HG03520 (cell line): Measurements from ENCODE around the gene FZR1.
"Not testable (repeated sequence)": the region's sequence is repeated elsewhere in the genome, so short reads cannot be mapped to it uniquely, and the experiment has no call there.

Experiments
- ATAC-seq: cut with Tn5 transposase; IDR thresholded peaks from one replicate; pipeline ENCODE4 v1.9.1; 2021; ENCODE audit warnings: mild to moderate bottlenecking, moderate library complexity; ENCODE audit not compliant: unreplicated experiment

Gene FZR1

GRCh38 chr19:3565139-3565538 lies 59.0 kb downstream of the FZR1 start:
- no peak for ATAC-seq

- ATAC-seq, result not testable (repeated sequence)
Observed at GRCh38 chr19:3570042-3570441, 63.9 kb downstream of the FZR1 start.

DNA sequence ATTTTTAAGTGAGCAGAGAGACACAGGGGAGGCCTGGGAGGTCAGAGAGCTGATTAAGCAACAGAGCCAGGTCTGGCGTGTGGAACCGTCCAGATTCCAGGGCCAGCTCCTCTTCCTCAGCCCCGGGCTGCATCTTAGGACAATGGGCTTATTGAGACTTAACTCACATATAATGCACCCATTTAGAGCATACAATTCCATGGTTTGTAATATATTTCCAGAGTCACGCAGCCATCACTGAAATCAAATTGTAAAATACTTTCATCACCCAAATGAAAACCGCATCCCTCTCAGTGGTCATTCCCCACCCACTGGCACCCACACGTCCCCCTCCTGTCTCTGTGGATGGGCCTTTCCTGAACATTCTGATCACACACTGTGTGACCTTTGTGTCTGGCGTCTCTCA lies 64.5 kb downstream of the FZR1 start:
- no peak for ATAC-seq

GRCh38 chr19:3572132-3572854 lies 66.2 kb downstream of the FZR1 start:
- ATAC-seq, result peak; percentile 84

DNA sequence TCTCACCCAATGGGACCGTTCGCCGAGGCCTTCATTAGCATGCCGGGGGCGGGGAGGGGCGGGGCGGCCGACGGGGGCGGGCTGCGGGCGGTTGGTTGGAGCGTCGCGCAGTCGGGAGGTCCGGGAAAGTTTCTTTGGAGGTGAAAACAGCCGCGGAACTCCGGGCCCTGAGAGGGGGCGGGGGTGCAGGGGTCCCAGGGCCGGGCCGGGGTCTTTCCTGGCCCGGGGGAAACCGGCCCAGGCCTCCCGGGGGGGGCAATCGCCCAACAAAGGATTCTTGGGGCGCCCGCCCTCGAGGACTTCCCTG lies 66.7 kb downstream of the FZR1 start, which contains the start of gene HMG20B:
TSS of gene HMG20B (plus strand) at position 90 of the 307 bp plus-strand sequence. CDS start 366 bp downstream, outside the sequence.
- ATAC-seq, result no peak

DNA sequence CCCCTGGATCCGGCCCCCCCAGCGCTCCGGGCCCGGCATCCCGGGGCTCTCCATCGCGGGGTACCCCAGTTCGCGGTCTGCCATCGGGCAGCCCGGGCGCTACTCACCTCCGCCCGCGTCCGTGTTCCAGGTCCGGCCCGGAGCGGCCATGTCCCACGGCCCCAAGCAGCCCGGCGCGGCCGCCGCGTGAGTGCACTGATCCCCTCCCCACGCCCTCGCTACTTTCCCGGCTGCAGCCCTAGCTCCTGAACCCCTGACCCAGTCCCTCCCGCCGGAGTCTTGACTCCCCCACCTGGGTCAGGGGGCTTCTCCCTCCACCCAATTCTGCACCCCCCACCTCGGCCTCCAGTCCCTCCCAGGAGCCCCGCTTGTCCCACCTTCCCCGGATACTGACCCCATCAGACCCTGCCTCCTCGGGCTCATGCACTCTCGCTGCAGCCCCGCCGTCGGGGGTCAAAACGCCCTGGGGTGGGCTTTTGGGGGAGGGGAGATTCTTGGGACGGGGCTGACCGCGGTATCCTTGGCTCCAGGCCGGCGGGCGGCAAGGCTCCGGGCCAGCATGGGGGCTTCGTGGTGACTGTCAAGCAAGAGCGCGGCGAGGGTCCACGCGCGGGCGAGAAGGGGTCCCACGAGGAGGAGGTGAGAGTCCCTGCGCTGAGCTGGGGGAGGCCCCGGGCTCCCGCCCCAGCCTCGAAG lies 67.2 kb downstream of the FZR1 start:
- peak; percentile 14 for ATAC-seq

DNA sequence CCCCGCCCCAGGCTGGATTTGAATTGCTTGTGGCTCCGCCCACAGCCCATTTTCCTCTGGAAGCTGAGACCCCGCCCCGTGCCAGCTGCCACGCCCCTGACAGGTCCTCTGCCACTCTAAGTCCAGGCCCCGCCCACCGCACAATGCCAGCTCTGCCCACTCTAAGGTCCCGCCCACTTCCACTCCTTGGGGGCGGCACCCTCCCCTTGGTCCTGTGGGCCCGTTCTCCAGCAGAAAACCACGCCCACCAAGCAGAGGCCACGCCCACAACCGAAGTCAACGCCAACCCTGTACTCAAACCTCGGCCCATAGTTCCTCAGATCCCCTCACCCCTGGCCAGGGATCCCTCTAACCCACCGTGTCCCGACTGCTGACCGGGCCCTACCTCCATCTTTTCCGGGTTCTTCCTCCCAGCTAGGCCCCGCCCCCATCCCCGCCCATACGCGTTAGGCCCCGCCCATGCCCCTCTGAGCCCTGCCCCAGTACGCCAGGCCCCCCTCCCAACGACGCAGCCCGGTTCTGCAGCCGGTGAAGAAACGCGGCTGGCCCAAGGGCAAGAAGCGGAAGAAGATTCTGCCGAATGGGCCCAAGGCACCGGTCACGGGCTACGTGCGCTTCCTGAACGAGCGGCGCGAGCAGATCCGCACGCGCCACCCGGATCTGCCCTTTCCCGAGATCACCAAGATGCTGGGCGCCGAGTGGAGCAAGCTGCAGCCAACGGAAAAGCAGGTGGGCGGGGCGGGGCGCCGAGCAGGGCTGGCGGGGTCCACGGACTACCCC lies 67.9 kb downstream of the FZR1 start:
- ATAC-seq, result no peak

GRCh38 chr19:3575260-3575741 lies 69.2 kb downstream of the FZR1 start:
- ATAC-seq, result no peak

- no peak for ATAC-seq
Observed at GRCh38 chr19:3575949-3576673, 70.0 kb downstream of the FZR1 start.

DNA sequence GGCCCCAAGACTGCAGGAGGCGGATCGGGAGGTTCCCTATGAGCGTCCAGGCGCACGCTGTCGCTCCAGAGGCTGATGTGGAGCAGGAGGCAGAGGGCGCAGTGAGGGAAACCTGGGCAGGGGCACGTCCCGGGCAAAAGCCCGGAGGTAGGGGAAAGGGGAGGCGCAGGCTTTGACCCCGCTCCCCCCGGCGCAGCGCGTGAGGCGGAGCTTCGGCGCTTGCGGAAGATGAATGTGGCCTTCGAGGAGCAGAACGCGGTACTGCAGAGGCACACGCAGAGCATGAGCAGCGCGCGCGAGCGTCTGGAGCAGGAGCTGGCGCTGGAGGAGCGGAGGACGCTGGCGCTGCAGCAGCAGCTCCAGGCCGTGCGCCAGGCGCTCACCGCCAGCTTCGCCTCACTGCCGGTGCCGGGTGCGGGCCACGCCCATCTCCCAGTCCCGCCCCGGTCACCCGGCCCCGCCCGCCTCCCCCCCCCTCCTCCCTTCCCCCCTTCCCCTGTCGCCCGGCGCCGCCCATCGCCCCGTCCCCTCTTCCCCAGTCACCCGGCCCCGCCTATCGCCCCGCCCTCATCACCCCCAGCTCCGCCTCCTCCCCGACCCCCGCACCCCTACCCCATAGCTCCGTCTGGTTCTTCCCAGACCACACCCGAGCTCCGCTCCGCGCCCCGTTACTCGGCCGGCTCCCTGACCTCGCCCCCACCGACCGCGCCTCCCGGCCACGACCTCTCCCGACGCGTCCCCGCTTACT lies 70.8 kb downstream of the FZR1 start:
- ATAC-seq, result no peak

DNA sequence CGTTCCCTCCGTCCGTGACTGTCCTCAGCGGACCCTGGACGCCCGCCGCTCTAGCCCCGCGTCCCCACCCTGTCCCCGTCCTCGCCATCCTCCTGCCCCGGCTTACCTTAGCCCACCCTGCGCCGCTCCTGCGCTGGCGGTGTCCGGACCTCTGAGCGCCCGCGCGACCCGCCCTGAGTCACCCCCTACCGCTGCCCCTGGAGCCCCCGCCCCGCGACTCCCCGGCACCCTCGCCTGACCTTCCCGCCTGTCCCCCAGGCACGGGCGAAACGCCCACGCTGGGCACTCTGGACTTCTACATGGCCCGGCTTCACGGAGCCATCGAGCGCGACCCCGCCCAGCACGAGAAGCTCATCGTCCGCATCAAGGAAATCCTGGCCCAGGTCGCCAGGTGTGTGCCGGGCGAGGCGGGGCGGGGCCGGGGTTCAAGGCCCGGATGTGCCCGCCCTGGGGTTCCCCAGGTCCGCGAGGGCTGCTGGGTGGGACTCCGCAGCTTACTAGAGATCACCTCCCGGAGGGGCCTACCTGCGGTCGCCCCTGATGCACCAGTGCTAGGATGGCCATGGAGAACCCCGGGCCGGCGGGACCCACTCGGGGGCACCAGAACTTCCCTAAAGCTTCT lies 71.7 kb downstream of the FZR1 start:
- no peak for ATAC-seq

DNA sequence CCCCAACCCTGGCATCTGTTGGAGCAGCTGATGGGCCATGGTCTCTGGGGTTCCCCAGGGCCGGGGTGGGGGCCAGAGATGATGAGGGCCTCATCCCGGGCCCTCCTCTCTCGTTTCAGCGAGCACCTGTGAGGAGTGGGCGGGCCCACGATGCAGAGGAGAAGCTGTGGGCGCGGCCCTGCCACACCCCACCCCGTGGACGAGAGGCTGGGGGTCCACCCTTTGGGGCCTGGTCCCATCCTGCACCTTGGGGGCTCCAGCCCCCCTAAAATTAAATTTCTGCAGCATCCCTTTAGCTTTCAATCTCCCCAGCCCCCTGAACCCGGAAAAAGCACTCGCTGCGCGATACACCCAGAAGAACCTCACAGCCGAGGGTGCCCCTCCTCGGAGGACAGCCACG lies 72.3 kb downstream of the FZR1 start:
- ATAC-seq, result no peak

DNA sequence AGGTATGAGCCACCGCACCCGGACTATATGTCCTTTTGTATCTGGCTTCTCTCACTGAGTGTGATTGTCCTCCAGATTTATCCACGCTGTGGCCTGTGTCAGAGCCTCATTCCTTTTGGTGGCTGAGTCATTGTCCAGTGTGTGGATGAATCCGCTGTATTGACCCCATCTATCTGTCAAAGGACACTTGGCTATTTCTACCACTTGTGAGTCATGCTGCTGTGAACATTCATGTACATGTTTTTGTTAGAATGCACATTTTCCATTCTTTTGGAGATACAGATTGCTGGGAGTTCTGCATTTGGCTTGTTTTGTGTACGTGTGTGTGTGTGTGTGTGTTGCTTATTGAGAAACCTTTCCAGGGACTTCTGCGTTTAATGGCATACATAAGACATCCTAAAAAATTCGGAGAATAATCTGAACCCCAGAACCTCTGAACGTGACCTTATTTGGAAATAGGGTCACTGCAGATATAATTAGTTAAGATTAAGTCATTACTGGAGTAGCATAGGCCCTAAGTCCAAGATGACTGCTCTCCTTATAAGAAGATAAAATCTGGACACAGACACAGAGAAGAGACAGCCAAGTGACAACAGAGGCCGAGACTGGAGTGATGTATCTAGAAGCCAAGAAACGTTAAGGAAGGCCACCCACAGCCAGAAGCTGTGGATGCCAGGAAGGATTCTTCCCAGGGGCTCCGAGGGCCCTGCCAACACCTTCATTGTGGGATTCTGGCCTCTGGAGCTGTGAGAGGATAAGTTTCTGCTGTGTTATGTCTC lies 74.2 kb downstream of the FZR1 start:
- no peak for ATAC-seq

GRCh38 chr19:3581792-3582191 lies 75.7 kb downstream of the FZR1 start:
- ATAC-seq, result not testable (repeated sequence)

DNA sequence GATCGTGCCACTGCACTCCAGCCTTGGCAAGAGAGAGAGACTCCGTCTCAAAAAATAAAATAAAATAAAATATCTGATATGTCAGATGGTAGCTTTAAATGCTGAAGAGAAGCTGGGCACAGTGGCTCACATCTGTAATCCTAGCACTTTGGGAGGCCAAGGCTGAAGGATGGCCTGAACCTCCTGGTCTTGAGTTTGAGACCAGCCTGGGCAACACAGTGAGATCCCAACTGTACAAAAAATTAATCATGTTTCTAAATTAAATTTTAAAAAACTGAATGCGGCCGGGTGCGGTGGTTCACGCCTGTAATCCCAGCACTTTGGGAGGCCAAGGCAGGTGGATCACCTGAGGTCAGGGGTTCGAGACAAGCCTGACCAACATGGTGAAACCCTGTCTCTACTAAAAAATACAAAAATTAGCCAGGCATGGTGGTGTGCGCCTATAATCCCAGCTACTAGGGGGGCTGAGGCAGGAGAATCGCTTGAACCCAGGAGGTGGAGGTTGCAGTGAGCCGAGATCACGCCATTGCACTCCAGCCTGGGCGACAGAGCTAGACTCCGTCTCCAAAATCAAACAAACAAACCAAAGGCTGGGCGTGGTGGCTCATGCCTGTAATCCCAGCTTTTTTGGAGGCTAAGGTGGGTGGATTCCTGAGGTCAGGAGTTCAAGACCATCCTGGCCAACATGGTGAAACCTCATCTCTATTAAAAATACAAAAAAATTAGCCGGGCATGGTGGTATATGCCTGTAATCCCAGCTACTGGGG lies 78.1 kb downstream of the FZR1 start:
- not testable (repeated sequence) for ATAC-seq

DNA sequence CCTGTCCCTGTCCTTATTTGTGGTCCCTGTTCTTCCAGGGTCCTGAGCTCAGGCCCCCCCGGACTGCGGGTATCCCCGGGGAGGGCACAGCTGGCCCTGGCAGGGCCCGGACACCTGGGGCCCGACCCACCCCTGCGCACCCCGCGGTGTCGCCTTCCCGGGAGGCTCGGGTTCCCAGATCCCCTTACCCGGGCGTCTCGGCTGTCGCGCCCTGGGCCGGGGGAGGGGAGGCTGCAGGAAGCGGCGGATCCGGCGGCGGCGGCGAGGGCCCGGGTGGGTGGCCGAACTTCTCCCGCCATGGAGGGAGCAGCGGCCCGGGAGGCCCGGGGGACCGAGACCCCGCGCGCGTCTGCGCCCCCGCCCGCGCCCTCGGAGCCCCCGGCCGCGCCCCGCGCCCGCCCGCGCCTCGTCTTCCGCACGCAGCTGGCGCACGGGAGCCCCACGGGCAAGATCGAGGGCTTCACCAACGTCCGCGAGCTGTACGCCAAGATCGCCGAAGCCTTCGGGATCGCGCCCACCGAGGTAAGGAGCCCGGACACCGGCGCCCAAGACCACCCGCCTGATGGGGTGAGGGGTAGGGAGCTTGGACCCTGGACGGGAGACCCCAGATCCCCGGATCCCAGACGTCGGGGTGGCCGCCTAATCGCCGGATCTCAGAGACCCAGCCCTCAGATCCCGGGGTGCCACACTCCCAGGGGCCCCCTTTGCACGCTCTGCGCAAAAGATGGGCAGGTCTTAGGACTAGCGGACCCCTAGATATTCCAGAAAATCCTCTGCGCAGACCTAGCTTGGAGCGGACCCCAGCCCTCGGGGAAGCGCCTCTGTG lies 79.4 kb downstream of the FZR1 start, which contains the start of gene GIPC3:
TSS of gene GIPC3 (plus strand) at position 178 of the 826 bp plus-strand sequence. CDS start at position 298, 120 bp downstream.
- no peak for ATAC-seq

- no peak for ATAC-seq
Observed at GRCh38 chr19:3586127-3586626, 80.1 kb downstream of the FZR1 start.
